ENCODE measurements around the gene WWOX.

DNA sequence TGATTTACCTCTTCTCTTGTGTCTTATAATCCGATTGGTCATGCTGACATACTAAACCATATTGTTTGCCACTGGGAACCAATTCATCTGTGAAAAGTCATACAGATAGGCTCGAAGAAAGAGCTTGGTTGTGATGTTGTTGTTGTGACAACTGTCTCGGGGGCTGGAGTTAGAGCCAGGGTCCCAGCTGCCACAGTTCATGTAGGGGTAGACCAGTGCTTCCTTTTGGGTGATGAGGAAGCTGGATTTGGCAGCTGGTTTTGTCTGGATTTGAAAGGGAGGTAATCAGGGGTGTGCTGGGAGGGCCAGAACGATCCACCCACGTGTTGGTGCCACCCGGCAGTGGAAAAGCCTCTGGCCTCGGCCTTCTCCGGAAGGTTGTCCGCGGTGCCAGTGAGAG lies 438.1 kb downstream of the WWOX start:
- TF ChIP-seq EP300 (IDR thresholded peaks at IDR 0.05) (no peak), POLR2A (IDR thresholded peaks at IDR 0.05) (no peak)
- TF ChIP-seq, protein P1, sequence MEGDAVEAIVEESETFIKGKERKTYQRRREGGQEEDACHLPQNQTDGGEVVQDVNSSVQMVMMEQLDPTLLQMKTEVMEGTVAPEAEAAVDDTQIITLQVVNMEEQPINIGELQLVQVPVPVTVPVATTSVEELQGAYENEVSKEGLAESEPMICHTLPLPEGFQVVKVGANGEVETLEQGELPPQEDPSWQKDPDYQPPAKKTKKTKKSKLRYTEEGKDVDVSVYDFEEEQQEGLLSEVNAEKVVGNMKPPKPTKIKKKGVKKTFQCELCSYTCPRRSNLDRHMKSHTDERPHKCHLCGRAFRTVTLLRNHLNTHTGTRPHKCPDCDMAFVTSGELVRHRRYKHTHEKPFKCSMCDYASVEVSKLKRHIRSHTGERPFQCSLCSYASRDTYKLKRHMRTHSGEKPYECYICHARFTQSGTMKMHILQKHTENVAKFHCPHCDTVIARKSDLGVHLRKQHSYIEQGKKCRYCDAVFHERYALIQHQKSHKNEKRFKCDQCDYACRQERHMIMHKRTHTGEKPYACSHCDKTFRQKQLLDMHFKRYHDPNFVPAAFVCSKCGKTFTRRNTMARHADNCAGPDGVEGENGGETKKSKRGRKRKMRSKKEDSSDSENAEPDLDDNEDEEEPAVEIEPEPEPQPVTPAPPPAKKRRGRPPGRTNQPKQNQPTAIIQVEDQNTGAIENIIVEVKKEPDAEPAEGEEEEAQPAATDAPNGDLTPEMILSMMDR (IDR thresholded peaks at IDR 0.05), result no peak

All from gastroesophageal sphincter (tissue), 3 donors.